ENCODE results near the gene RFX3.

RFX3 gene

GRCh38 chr9:3177146-3177761 lies 348.5 kb downstream of the RFX3 start:
- no peak for DNase-seq (ENCODE audit: low read depth)
- H3K4me3 ChIP-seq (ENCODE audit: low read depth, low read length), result no peak overlapping the region
- TF ChIP-seq, protein P1, sequence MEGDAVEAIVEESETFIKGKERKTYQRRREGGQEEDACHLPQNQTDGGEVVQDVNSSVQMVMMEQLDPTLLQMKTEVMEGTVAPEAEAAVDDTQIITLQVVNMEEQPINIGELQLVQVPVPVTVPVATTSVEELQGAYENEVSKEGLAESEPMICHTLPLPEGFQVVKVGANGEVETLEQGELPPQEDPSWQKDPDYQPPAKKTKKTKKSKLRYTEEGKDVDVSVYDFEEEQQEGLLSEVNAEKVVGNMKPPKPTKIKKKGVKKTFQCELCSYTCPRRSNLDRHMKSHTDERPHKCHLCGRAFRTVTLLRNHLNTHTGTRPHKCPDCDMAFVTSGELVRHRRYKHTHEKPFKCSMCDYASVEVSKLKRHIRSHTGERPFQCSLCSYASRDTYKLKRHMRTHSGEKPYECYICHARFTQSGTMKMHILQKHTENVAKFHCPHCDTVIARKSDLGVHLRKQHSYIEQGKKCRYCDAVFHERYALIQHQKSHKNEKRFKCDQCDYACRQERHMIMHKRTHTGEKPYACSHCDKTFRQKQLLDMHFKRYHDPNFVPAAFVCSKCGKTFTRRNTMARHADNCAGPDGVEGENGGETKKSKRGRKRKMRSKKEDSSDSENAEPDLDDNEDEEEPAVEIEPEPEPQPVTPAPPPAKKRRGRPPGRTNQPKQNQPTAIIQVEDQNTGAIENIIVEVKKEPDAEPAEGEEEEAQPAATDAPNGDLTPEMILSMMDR (conservative IDR thresholded peaks at IDR 0.05; ENCODE audit: low read depth, low read length), result no peak

- no peak overlapping the region for H3K4me3 ChIP-seq (ENCODE audit: low read depth, low read length)
- no peak for DNase-seq (ENCODE audit: low read depth)
- TF ChIP-seq, protein P1 (conservative IDR thresholded peaks at IDR 0.05; ENCODE audit: low read depth, low read length), result no peak
Measured at GRCh38 chr9:3173374-3173773, 352.4 kb downstream of the RFX3 start.

DNA sequence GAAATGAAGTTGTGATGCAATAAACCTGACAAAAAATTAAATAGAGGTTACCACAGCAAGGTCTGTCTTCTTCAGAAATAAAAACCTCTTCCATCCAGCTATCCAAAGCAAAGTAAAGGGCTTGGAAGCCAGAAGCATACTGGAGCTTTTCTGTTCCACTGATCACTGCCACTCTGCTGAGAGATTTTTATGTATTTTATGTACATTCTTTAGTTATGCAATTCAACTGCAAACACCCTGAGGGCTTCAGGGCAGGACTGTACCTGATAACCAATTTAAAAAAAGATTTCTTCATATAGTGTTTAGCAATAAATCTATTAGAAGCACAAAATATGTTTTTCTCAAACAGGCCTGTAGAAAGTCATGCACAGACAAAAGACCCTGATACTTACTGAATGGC lies 355.0 kb downstream of the RFX3 start:
- no peak overlapping the region for H3K4me3 ChIP-seq (ENCODE audit: low read depth, low read length)
- TF ChIP-seq, protein P1 (conservative IDR thresholded peaks at IDR 0.05; ENCODE audit: low read depth, low read length), result no peak
- DNase-seq (ENCODE audit: low read depth), result no peak
